GM12872 (cell line): ENCODE data around the gene LGALS7.

Experiments used
- TF ChIP-seq, protein P1 (sequence below): IDR thresholded peaks from 3 replicates; pipeline ENCODE4 v1.5.1; 2011; ENCODE audit warnings: low read depth, mild to moderate bottlenecking, low read length, moderate library complexity; ENCODE audit not compliant: insufficient read depth

The LGALS7 gene

DNA sequence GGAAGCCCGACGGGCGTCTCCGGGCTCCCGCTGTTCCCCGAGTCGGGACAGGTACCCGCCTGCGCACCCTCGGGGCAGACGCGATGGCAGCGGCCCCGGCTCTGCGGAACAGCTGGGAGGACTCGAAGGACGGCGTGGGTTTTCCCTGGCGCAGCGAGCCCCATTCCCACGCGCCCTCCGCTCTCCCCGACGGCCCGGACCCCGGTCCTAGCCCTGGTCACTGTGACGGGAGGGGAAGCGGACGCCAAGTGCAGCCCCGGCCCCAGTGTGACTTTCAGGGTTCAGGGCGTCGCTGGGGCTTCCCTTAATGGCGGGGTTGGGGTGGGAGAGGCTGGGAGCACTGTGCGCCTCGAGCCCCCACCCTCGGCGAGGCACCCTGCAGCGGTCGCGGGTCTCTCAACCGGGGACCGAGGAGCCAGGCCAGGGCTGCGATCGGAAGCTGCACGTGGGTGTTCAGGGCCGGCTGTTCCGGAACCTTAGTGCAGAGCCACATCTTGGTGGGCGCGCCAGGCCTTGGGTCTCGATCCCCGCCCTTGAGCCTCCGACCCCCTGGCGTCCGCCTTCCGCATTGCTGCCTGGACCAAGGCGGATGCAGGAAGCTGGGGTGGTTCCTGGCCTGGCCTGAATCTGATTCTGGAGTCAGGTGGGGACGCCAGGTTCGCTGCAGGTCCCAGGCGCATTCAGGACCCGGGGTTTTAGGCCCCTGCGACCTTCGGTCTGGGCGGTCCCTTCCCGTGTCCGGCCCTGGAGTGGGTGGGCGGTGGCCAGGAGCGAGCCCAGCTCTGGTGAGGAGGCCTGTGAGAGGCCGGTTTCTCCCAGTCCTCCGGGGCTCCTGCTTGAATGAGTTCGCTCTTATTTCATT lies 19.2 kb upstream of the LGALS7 start:
- TF ChIP-seq, protein P1, sequence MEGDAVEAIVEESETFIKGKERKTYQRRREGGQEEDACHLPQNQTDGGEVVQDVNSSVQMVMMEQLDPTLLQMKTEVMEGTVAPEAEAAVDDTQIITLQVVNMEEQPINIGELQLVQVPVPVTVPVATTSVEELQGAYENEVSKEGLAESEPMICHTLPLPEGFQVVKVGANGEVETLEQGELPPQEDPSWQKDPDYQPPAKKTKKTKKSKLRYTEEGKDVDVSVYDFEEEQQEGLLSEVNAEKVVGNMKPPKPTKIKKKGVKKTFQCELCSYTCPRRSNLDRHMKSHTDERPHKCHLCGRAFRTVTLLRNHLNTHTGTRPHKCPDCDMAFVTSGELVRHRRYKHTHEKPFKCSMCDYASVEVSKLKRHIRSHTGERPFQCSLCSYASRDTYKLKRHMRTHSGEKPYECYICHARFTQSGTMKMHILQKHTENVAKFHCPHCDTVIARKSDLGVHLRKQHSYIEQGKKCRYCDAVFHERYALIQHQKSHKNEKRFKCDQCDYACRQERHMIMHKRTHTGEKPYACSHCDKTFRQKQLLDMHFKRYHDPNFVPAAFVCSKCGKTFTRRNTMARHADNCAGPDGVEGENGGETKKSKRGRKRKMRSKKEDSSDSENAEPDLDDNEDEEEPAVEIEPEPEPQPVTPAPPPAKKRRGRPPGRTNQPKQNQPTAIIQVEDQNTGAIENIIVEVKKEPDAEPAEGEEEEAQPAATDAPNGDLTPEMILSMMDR: peak; percentile 54; the same call in 2 of the 3 replicates

DNA sequence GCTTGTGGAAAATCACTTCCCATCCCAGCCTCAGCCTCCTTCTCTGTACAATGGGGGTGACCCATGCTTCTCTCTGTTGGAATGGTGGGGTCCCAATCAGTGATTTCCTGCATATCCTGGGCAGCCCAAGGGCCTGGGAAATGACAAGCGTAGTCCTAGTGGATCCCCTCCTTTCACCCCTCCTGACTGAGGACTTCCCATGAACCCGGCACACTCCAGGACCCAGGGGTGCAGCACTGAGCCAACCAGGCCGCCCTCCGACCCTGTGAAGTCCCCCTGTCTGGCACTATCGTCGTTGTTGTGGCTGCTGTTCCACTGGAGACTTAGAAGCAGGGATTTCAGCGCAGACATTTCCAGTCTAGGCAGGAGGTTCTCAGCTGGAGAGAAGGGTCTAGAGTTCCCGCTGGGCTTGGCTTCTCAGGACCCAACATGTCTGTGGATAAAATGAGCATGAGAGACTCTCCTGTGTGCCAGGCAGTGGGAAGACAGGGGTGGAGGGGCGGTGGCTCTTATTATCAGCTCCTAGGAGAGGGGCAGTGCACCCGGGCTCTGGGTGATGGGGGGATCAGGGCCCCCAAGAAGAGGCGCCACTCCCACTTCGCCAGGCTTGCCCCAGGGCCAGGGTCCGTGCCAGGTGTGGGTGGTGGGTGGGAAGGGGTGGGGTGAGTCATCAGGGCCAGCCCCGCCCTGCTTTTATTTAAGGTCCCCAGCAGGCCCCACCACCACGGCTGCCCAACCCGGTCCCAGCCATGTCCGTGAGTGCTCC lies 15.3 kb upstream of the LGALS7 start, which contains the start of gene LGALS7B:
Gene LGALS7B (plus strand): TSS at position 723 of the 766 bp plus-strand sequence. CDS start 27 bp downstream, at position 750.
- TF ChIP-seq, protein P1: no peak

DNA sequence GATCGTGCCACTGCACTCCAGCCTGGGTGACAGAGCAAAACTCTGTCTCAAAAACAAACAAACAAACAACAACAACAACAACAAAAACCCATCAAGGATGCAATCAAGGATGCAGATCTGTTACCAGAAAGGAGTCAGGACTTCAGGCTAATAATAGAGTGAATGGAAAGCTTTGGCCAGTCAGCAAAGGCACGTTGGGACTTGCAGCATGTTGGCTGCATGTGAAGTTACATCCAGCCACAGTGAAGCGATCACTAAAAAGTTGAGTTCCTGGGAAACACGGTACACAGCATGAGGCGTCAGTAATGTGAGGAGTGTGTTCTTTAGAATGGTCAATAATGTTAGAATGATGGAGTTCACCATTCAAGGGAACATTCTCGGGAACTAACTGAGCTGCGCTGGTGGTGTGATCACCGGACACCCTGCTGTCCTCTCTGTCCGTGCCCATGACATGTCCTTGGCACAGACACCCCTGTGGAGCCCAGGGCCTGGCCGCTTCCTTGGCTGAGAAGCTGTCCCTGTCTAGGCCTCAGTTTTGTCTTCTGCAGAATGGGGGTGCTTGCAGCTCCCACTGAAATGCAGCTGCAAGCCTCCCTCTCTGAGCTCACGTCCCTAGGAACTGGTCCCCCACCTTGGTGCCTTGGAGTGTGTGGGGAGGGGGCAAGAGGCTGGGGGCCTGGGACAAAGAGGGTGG lies 13.4 kb upstream of the LGALS7 start:
- TF ChIP-seq, protein P1: no peak

DNA sequence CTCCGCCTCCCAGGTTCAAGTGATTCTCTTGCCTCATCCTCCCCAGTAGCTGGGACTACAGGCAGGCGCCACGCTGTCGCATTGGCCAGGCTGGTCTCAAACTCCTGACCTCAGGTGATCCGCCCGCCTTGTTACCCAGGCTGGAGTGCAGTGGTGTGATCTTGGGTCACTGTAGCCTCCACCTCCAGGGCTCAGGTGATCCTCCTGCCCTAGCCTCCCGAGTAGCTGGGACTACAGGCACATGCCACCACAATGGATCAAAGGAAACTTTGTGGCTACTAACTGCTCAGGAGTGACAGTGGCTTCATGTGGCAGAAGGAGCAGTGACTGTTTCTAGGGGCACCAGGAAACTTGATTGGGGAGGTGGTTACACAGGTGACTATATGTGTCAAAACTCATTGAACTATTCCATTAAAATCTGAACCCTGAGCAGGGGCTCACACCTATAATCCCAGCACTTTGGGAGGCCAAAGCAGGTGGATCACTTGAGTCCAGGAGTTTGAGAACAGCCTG lies 11.9 kb upstream of the LGALS7 start:
- TF ChIP-seq, protein P1: no peak

DNA sequence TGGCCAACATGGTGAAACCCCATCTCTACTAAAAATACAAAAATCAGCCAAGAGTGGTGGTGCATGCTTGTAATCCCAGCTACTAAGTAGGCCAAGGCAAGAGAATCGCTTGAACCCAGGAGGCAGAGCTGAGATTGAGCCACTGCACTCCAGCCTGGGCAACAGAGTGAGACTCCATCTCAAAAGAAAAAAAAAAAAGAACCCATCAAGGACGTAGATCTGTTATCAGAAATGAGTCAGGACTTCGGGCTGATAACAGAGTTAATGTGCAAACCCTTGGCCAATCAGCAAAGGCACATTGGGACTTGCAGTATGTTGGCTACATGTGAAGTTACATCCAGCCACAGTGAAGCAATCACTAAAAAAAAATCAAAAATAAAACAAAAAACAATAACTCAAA lies 10.9 kb upstream of the LGALS7 start:
- TF ChIP-seq, protein P1: no peak

DNA sequence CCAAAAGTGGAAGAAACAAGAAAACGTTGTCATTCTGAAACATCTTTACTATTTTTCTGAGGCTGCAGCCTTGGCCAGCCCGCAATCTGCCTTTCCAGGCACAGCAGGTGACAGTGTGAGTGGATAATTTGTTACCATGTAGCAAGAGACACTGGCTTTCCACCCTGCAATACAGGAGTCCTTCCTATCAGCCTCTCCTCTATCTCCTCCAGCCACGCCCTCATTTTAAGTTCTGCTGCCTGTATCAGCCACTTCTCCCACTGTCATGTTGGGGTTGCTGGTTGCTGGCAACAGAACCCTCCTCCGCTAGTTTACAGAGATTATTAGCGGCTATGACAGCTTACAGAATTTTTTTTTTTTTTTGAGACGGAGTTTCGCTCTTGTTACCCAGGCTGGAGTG lies 7.7 kb upstream of the LGALS7 start:
- TF ChIP-seq, protein P1: no peak
